ENCODE results near the gene SMC1B.

The SMC1B gene

GRCh38 chr22:45314054-45314721 is 99.2 kb downstream of the SMC1B start:
- no peak for DNase-seq (ENCODE audit: low read depth)
- TF ChIP-seq, protein P1, sequence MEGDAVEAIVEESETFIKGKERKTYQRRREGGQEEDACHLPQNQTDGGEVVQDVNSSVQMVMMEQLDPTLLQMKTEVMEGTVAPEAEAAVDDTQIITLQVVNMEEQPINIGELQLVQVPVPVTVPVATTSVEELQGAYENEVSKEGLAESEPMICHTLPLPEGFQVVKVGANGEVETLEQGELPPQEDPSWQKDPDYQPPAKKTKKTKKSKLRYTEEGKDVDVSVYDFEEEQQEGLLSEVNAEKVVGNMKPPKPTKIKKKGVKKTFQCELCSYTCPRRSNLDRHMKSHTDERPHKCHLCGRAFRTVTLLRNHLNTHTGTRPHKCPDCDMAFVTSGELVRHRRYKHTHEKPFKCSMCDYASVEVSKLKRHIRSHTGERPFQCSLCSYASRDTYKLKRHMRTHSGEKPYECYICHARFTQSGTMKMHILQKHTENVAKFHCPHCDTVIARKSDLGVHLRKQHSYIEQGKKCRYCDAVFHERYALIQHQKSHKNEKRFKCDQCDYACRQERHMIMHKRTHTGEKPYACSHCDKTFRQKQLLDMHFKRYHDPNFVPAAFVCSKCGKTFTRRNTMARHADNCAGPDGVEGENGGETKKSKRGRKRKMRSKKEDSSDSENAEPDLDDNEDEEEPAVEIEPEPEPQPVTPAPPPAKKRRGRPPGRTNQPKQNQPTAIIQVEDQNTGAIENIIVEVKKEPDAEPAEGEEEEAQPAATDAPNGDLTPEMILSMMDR (conservative IDR thresholded peaks at IDR 0.05; ENCODE audit: low read depth, low read length): no peak
- no peak overlapping the region for H3K4me3 ChIP-seq (ENCODE audit: low read length)

- TF ChIP-seq, protein P1 (conservative IDR thresholded peaks at IDR 0.05; ENCODE audit: low read depth, low read length): no peak
- no peak for DNase-seq (ENCODE audit: low read depth)
- no peak overlapping the region for H3K4me3 ChIP-seq (ENCODE audit: low read length)
Measured at GRCh38 chr22:45312856-45313255, 100.5 kb downstream of the SMC1B start.

GRCh38 chr22:45312415-45312814 is 101.0 kb downstream of the SMC1B start:
- no peak for DNase-seq (ENCODE audit: low read depth)
- no peak overlapping the region for H3K4me3 ChIP-seq (ENCODE audit: low read length)
- TF ChIP-seq, protein P1 (conservative IDR thresholded peaks at IDR 0.05; ENCODE audit: low read depth, low read length): no peak

- peak overlapping the region; percentile 77 for H3K4me3 ChIP-seq (ENCODE audit: low read length)
- TF ChIP-seq, protein P1 (conservative IDR thresholded peaks at IDR 0.05; ENCODE audit: low read depth, low read length): no peak
- no peak for DNase-seq (ENCODE audit: low read depth)
Measured at GRCh38 chr22:45310977-45311531, 102.3 kb downstream of the SMC1B start.

DNA sequence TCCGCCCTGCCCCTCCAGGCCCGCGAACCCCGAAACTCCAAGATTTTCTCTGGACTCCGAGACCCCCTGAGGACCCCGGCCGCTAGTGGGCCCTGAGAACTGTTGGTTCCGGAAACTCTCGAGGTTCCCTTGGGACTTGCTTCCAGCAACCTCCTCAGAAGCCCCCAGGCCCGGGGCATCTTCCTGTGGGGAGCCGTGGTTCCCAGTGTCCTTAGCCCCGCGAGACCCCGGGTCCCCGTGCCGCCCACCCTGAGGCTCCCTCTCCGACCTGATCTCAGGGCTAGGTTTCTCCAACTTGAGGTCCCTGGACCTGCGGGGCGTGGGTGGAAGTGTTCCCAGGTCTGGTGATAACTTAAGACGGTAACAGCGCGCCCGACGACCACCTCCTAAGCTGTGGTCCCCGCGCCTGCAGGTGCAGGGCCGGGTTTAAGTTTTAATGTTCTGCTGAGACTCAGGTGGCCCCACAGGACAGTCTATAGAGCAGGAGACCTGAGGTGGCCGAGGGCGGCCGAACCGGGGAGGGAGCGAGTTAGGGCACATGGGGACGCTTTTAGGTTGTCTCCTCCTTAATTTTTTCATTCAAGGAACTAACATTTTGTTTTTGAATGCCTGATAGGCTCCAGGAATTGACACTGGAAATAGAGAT is 102.9 kb downstream of the SMC1B start:
- no peak for DNase-seq (ENCODE audit: low read depth)
- TF ChIP-seq, protein P1 (conservative IDR thresholded peaks at IDR 0.05; ENCODE audit: low read depth, low read length): no peak
- peak overlapping the region; percentile 77 for H3K4me3 ChIP-seq (ENCODE audit: low read length)

DNA sequence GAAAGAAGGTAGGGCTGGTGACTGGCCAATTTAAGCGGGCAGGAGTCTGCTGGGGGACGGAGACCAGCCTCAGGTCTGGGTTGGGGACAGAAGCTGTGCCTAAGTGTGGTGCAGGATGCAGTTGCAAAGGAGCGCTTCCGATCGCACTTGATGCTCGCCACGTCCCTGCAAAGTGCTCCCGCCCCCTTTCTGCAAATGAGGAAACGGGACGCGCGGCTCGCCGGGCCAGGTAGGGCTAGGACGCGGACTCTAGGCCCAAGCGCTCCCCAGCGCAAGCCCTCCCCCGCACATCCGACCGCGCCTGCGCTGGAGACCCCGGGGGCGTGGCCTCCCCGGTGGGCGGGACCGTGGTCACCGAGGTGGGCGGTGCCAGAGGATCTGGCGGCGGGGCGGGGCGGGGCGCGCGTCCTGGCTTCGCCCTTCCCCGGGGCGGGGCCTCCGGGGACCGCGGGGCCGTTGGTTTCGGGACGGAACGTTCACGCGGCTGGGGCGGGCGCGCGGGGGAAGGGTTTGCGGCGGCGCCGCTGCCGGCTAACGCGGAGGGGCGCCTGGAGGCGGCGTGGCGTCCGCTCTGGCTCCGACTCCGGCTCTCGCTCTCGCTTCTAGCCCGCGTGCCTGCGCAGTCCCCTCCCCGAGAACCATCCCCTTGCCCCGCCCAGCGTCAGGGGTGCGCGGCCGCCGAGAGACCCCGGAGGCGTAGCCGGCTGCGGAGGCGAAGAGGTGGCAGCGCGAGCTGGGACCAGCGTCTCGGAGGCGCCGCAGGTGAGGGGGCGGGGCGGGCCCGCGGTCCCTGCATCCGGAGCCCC is 103.8 kb downstream of the SMC1B start, which contains the start of gene FAM118A:
TSS of gene FAM118A (plus strand) at position 513 of the 806 bp plus-strand sequence. CDS start 12,446 bp downstream, outside the sequence.
- TF ChIP-seq, protein P1 (conservative IDR thresholded peaks at IDR 0.05; ENCODE audit: low read depth, low read length): no peak
- DNase-seq (ENCODE audit: low read depth): peak; percentile 55
- peak within 1 kb of the TSS; percentile 77 for H3K4me3 ChIP-seq (ENCODE audit: low read length)

All from retinal pigment epithelial cell (primary cell).